Endometrium (tissue), 2 donors: ENCODE data around the gene PDZRN4.
"Not testable (repeated sequence)": the region's sequence is repeated elsewhere in the genome, so short reads cannot be mapped to it uniquely, and the experiment has no call there.

ENCODE experiments used
- FAIRE-seq: peaks from 2 replicates; lab custom pipeline; 2012; peaks lifted over from hg19 to GRCh38; lab: Jason Lieb, UNC
- donor health status: control.
- donor health status: control.

PDZRN4 gene

GRCh38 chr12:41514021-41514777 is 326.1 kb downstream of the PDZRN4 start:
- FAIRE-seq, result no peak

GRCh38 chr12:41514907-41515306 is 326.8 kb downstream of the PDZRN4 start:
- FAIRE-seq, result no peak

GRCh38 chr12:41515953-41516352 is 327.8 kb downstream of the PDZRN4 start:
- no peak for FAIRE-seq

- FAIRE-seq, result no peak
Observed at GRCh38 chr12:41520869-41521268, 332.7 kb downstream of the PDZRN4 start.

- FAIRE-seq, result peak; percentile 74
Observed at GRCh38 chr12:41521872-41522379, 333.8 kb downstream of the PDZRN4 start.

- no peak for FAIRE-seq
Observed at GRCh38 chr12:41527062-41527461, 338.9 kb downstream of the PDZRN4 start.

- FAIRE-seq, result no peak
Observed at GRCh38 chr12:41527534-41528116, 339.5 kb downstream of the PDZRN4 start.

GRCh38 chr12:41528874-41529273 is 340.8 kb downstream of the PDZRN4 start:
- FAIRE-seq, result no peak

- no peak for FAIRE-seq
Observed at GRCh38 chr12:41530441-41530840, 342.3 kb downstream of the PDZRN4 start.

GRCh38 chr12:41531147-41531829 is 343.2 kb downstream of the PDZRN4 start:
- no peak for FAIRE-seq

GRCh38 chr12:41532072-41532471 is 344.0 kb downstream of the PDZRN4 start:
- no peak for FAIRE-seq

- FAIRE-seq, result no peak
Observed at GRCh38 chr12:41536813-41537490, 348.8 kb downstream of the PDZRN4 start.

- no peak for FAIRE-seq
Observed at GRCh38 chr12:41537522-41537921, 349.4 kb downstream of the PDZRN4 start.

GRCh38 chr12:41545761-41546160 is 357.6 kb downstream of the PDZRN4 start:
- no peak for FAIRE-seq

GRCh38 chr12:41547071-41547470 is 359.0 kb downstream of the PDZRN4 start:
- not testable (repeated sequence) for FAIRE-seq

- FAIRE-seq, result no peak
Observed at GRCh38 chr12:41548926-41549325, 360.8 kb downstream of the PDZRN4 start.

GRCh38 chr12:41552588-41552987 is 364.5 kb downstream of the PDZRN4 start:
- no peak for FAIRE-seq

GRCh38 chr12:41556176-41556575 is 368.1 kb downstream of the PDZRN4 start:
- no peak for FAIRE-seq

GRCh38 chr12:41557344-41557743 is 369.2 kb downstream of the PDZRN4 start:
- no peak for FAIRE-seq

GRCh38 chr12:41558671-41559070 is 370.6 kb downstream of the PDZRN4 start:
- FAIRE-seq, result no peak

- FAIRE-seq, result no peak
Observed at GRCh38 chr12:41563051-41563450, 374.9 kb downstream of the PDZRN4 start.

- FAIRE-seq, result no peak
Observed at GRCh38 chr12:41564816-41565215, 376.7 kb downstream of the PDZRN4 start.

GRCh38 chr12:41566703-41567102 is 378.6 kb downstream of the PDZRN4 start:
- no peak for FAIRE-seq
